A673 (cell line): ENCODE data around the gene CDC73. TPM values are rescaled to one million over a fixed set of nuclear protein-coding genes. Genes with fewer than 3 reads are reported as not detected.

Experiments used
- BruUV-seq: library from RNA; stranded (reverse); fragments of 400-500 nt; replicated peaks from 2 replicates; lab custom pipeline; 2021; lab: Mats Ljungman, UMichigan
- CTCF ChIA-PET: fragments of 300-600 bp; sonication (Branson Sonifier 250); formaldehyde crosslinking; loops from one replicate; lab custom pipeline; 2022; ENCODE audit warnings: antibody characterized with exemption; lab: Charles Lee
- POLR2A ChIA-PET: fragments of 300-600 bp; sonication (Branson Sonifier 250); formaldehyde crosslinking; loops from one replicate; lab custom pipeline; 2022; ENCODE audit warnings: antibody characterized with exemption; ENCODE audit not compliant: low non-redundant PET; lab: Charles Lee
- DNase-seq: peaks from one replicate; pipeline ENCODE4 v3.0.0-alpha.2; 2015; ENCODE audit warnings: low spot score
- H3K27ac ChIP-seq: fragments of 200-600 bp; sonication (generic); 2 replicates; pipeline ENCODE4 v1.5.1; 2016; ENCODE audit warnings: mixed run types, low read depth, mild to moderate bottlenecking, mixed read lengths, antibody characterized with exemption, low read length; ENCODE audit not compliant: poor library complexity, severe bottlenecking
- H3K27me3 ChIP-seq: fragments of 200-600 bp; sonication (generic); replicated peaks from 2 replicates; pipeline ENCODE4 v1.6.1; 2017; ENCODE audit warnings: mixed run types, low read depth, mild to moderate bottlenecking, mixed read lengths, antibody characterized with exemption, low read length; ENCODE audit not compliant: insufficient read depth, poor library complexity
- H3K36me3 ChIP-seq: fragments of 200-600 bp; sonication (generic); 2 replicates; pipeline ENCODE4 v1.6.1; 2016; ENCODE audit warnings: mixed run types, mild to moderate bottlenecking, mixed read lengths, antibody characterized with exemption, low read length; ENCODE audit not compliant: insufficient read depth, poor library complexity, severe bottlenecking
- H3K4me1 ChIP-seq: fragments of 200-600 bp; sonication (generic); 2 replicates; pipeline ENCODE4 v1.6.1; 2017; ENCODE audit warnings: mixed run types, mild to moderate bottlenecking, mixed read lengths, antibody characterized with exemption, low read length; ENCODE audit not compliant: insufficient read depth, poor library complexity, severe bottlenecking
- H3K4me3 ChIP-seq: fragments of 200-600 bp; sonication (generic); 2 replicates; pipeline ENCODE4 v1.5.1; 2016; ENCODE audit warnings: low read depth, mixed run types, mild to moderate bottlenecking, mixed read lengths, low read length; ENCODE audit not compliant: poor library complexity, severe bottlenecking
- H3K9me3 ChIP-seq: fragments of 200-600 bp; sonication (generic); 2 replicates; pipeline ENCODE4 v1.6.1; 2016; ENCODE audit warnings: mixed run types, low read depth, mild to moderate bottlenecking, mixed read lengths, antibody characterized with exemption, low read length; ENCODE audit not compliant: poor library complexity, severe bottlenecking
- EZH2 ChIP-seq: fragments of 200-600 bp; sonication (generic); IDR thresholded peaks from 2 replicates; pipeline ENCODE4 v1.6.1; 2017; ENCODE audit warnings: borderline replicate concordance, low read depth, mild to moderate bottlenecking, mixed read lengths, antibody characterized with exemption, low read length; ENCODE audit not compliant: poor library complexity, severe bottlenecking
- intact Hi-C: fragments of 100-400 bp; cut with micrococcal nuclease; formaldehyde crosslinking; loops from one replicate; pipeline ENCODE4 v1.10.0; 2022; ENCODE audit not compliant: unreplicated experiment
- total RNA-seq: library from RNA; stranded (reverse); gene quantifications from 2 replicates; pipeline ENCODE4 v1.2.3, GENCODE V29; 2021
- TF ChIP-seq, protein P1 (sequence below): fragments of 300-800, 200-600 bp; sonication (generic); conservative IDR thresholded peaks from 2 replicates; pipeline ENCODE4 v1.5.1; 2017; ENCODE audit warnings: low read depth, mild to moderate bottlenecking, antibody characterized with exemption, low read length, moderate library complexity, mixed read lengths

The CDC73 gene
- total RNA-seq, 1 experiment from 2014 or later, result 71.0 TPM

DNA sequence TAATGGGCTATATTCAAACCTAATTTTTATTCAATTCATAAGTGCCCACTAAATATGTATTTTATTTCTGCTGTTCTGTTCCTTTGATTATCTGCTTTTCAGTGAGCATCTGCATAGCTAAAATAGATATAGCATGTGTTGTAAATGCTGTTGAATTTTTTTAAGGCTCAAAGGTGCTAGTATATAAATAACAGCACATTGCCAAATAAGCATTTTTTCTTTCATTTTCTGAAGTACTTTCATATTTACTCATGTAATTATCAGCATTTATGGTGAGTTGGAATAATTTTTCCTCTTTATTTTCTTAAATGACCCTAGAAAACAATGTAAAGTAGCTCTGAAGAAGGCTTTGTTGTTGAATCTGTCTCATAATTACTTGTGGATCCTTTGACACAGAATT, 134.2 kb downstream of the CDC73 start:
- Histone ChIP-seq H3K36me3 (peaks cover 9% of the 10 kb centered on the region), H3K4me3 (no peak overlapping the region), H3K4me1 (no peaks in the 10 kb centered on the region), H3K27ac (no peak overlapping the region), H3K9me3 (no peaks in the 10 kb centered on the region), H3K27me3 (no peaks in the 10 kb centered on the region)
- no peak for DNase-seq
- no TSS peak for BruUV-seq
- POLR2A ChIA-PET, result no interaction called here
- no peak for TF ChIP-seq EZH2
- TF ChIP-seq, protein P1, sequence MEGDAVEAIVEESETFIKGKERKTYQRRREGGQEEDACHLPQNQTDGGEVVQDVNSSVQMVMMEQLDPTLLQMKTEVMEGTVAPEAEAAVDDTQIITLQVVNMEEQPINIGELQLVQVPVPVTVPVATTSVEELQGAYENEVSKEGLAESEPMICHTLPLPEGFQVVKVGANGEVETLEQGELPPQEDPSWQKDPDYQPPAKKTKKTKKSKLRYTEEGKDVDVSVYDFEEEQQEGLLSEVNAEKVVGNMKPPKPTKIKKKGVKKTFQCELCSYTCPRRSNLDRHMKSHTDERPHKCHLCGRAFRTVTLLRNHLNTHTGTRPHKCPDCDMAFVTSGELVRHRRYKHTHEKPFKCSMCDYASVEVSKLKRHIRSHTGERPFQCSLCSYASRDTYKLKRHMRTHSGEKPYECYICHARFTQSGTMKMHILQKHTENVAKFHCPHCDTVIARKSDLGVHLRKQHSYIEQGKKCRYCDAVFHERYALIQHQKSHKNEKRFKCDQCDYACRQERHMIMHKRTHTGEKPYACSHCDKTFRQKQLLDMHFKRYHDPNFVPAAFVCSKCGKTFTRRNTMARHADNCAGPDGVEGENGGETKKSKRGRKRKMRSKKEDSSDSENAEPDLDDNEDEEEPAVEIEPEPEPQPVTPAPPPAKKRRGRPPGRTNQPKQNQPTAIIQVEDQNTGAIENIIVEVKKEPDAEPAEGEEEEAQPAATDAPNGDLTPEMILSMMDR, result no peak
- CTCF ChIA-PET, result no interaction called here
- intact Hi-C loops, result no loop called here

DNA sequence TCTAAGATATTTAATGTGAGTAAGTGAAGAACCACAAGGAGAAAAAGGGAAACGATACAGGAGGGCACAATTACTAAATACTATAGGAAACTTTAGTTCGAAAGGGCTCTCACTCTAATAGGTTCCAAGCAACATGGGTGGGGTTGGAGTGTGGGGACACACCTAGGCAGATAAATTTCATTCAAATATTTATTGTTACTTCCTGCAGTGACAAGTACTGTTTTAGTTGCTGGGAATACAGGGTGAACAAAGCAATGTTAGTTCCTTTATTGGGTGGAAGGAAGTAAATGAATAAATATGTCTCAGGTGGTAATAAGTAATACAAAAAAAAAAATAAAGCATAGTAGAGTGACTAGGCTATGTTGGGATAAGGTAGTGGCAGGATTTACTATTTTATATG, 137.8 kb downstream of the CDC73 start:
- Histone ChIP-seq H3K27ac (no peak overlapping the region), H3K36me3 (no peaks in the 10 kb centered on the region), H3K27me3 (no peaks in the 10 kb centered on the region), H3K4me3 (no peak overlapping the region), H3K9me3 (no peaks in the 10 kb centered on the region), H3K4me1 (no peaks in the 10 kb centered on the region)
- no TSS peak for BruUV-seq
- no peak for TF ChIP-seq EZH2
- TF ChIP-seq, protein P1, result no peak
- no peak for DNase-seq
- CTCF ChIA-PET, result no interaction called here
- POLR2A ChIA-PET, result no interaction called here
- intact Hi-C loops, result no loop called here

DNA sequence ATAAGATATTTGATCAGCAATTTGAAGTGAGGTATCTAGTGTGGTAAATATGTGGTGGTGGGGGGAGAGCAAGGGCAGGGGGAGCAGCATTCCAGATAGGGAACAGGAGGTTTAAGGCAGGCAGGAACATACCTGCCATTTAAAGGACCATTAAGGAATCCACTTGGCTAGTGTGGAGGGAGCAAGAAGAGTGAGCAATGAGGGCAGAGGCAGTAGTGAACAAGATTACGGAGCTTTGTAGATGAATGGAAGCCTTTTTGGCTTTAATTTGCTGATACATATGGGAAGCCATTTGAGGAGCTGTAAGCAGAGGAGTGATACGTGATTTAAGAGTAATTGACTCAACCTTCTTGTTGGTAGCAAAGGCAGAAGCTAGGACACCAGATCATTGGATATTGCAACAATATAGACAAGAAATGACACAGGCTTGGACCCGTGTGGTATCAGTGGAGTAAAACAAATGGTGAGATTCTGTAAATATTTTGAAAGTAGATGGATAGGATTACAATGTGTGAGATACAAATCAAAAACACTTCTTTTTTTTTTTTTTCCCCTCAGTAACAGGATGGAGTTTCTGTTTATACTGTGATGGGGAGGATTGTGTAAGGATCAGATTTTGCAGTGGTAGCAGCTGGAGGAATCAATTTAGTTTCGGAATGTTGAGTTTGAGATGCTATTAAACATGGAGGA, 138.4 kb downstream of the CDC73 start:
- ChIA-PET CTCF (no interaction called here), POLR2A (no interaction called here)
- no peak for DNase-seq
- Histone ChIP-seq H3K9me3 (no peaks in the 10 kb centered on the region), H3K4me1 (no peaks in the 10 kb centered on the region), H3K27ac (no peak overlapping the region), H3K4me3 (no peak overlapping the region), H3K27me3 (no peaks in the 10 kb centered on the region), H3K36me3 (no peaks in the 10 kb centered on the region)
- BruUV-seq, result no TSS peak
- intact Hi-C loops, result no loop called here
- TF ChIP-seq, protein P1, result no peak
- TF ChIP-seq EZH2, result no peak
